Epidermal melanocyte (primary cell): ENCODE results near the gene MAP3K21.

Experiments
- DNase-seq: peaks from one replicate; pipeline ENCODE4 v3.0.0; 2011; ENCODE audit warnings: low spot score; ENCODE audit not compliant: insufficient read length

The MAP3K21 gene

DNA sequence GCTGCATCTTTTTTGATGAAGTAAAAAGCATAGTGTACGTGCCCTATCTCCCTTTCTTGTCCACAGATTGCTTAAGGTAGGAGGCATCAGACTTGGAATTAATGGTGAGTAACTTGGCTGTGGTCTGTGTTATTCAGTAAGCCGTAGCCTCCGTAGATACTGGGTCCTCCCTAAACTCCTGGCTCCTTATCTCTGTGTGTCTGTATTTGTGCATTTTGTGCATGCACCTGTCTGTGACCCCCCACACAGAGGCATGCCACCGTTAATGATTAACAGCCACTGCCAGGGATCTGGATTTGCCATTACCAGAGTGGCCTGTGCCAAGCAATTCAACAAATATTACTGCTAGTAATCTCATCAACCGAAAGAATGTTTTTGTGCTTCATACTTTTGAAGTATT is 31.9 kb downstream of the MAP3K21 start:
- no peak for DNase-seq

DNA sequence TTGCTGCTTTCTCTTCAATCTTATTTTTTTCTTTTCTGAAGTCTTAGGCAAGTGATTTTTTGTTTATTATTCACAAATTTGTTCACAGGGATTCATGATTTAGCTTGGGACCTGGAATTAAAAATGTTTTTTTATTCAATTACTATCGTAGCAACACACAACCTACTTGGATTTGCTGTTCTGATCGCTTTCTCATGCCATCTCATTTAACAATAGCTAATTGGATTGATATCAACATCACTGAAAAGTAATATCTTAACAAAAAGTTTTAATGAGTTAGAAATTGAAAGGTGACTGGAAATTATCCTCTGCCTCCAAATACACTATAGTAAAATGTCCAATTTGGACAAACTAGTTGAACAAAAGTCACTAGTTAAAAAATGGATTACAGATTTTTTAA is 32.4 kb downstream of the MAP3K21 start:
- DNase-seq, result no peak

DNA sequence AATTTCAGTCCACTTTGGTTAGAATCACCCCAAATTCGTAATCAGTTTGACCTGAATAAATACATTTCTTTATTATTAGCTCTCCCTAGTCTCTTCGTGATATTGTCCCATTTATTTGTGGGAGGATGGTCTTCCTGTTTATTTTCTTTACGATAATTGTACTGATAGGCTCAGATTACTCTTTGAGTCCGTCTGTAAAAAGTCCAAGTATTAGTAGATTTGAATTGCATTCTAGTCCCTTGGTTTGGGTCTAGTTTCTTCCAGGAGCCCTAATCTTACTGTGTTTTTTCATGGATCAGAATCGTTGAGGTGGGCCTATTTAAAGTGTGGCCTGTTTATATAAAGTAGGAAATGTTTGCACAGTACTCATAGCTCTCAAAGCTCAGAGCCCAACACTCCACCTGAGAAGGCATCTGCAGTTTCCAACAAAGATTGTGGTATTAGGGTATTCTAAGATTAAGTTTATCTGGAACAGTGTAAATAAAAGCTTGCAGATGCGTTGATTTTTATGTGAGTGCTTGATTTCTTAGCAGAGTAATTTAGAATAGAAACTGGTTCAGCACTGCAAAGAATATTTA is 33.1 kb downstream of the MAP3K21 start:
- DNase-seq, result no peak

DNA sequence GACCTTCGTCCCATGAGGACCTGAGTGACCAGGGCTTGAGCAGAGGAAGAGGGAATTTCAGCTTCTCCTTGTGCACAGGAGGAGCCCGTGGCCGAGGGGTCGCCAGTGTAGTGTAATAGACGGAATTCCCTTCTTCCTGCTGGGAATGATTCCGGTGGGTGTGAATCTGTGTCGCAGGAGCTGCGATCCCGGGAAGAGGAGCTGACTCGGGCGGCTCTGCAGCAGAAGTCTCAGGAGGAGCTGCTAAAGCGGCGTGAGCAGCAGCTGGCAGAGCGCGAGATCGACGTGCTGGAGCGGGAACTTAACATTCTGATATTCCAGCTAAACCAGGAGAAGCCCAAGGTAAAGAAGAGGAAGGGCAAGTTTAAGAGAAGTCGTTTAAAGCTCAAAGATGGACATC is 34.4 kb downstream of the MAP3K21 start:
- DNase-seq, result no peak

DNA sequence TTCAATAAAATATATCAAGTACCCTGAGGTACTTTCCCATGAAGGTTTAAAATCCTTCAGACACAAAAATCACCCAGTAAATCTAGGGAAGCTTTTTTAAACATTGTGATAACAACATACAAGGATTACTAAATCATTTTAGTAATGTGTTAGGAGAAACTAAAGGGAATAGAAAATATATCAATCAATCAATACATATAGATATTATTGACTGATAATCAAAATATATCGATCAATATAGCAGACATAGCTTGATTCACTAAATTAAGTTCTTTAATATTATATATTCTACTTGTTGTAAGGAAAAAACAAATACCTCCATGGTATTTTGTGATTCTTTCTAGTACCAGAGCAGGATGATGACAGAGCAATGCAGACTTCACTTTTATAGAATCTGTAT is 35.2 kb downstream of the MAP3K21 start:
- no peak for DNase-seq

DNA sequence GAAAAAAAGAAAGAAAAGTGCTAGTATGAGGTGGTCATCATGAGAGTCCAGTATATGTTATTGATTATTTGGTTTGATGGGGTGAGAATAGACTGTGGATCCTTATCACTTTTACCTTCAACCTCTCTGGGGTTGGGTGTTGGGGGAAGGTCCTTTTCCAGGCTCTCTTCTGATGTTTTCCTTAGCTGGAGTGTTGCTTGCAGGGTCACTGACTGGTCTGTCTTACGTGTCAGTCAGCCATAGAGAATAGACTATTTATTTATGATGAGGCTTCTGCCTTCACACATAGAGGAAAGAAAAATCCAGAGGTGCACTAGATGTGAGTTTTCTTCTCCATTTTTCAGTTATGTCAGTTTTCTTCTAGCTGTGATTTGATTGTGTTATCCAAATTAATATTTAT is 36.5 kb downstream of the MAP3K21 start:
- no peak for DNase-seq

DNA sequence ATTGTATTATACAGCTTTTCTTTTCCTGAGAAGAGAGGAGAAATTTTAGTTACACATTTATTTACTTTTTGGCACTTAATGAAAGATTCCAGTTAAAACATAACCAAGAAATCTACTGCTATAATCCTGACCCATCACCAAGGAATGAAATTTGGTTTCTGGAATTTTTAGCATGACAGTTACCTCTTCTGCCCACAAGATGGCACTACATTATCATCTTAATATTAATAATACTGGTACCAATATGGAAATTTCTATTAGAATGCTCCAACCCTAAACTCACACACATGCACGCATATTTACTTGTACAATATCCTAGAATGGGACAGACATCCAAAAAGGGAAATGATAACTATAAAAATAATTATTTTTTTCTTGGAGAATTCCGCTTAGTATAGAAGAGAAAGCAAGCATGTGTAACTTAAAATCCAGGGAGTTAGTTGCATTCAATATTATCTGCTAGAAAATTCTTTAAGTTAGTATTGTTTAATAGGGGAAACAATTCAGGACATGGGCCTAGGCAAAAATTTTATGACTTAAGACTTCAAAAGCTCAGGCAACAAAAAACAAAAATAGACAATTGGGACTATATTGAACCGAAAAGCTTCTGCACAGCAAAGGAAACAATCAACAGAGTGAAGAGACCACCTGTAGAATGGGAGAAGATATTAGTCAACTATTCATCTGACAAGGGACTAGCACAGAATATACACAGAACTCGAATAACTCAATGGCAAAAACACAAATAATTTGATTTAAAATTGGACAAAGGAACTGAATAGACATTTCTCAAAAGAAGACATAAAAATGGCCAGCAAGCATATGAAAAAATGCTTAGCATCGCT is 37.4 kb downstream of the MAP3K21 start:
- no peak for DNase-seq

DNA sequence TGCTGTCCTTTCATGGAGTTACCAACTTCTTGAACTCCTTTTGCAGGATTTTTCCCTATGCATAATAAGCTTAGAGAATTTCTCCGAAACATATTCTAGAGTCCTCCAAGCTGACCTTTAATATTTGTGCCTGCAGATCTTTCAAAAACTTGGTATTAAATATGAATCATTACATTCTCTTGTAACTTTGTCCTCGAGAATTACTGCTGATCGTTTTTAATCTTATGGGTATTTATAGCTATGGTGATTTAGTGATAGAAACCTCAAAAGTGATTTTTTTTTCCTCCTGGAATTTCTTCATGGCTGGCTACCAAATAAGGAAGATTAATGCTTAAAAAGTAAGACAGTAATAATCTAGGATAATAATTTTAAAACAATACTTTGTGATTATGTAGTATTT is 39.1 kb downstream of the MAP3K21 start:
- no peak for DNase-seq

DNA sequence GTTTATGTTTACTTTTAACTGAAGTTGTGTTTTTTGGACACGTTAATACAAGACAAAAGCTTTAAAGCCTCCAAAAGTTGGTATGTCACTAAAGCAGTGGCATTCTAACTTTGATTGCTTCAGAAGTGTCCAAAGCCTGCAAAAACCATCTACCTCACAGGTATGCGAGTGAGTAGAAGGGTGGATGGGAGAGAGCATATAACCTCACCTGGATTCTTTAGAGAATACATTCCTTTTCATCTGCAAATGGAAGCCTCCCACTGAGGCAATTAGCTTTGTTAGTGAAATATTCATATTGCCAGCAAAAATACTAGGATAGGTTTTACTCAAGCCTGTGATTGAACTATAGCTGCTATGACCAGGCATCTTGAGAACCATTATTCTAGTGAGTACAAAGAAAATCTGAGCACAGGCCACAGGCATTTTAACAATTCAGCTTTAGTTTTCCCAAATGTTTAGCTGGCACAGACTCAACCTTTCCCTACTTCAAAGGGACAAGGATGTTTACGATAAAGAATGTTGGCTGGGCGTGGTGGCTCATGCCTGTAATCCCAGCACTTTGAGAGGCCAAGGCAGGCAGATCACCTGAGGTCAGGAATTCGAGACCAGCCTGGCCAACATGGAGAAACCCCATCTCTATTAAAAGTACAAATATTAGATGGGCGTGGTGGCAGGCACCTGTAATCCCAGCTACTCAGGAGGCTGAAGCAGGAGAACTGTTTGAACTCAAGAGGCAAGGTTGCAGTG is 39.7 kb downstream of the MAP3K21 start:
- DNase-seq, result no peak

DNA sequence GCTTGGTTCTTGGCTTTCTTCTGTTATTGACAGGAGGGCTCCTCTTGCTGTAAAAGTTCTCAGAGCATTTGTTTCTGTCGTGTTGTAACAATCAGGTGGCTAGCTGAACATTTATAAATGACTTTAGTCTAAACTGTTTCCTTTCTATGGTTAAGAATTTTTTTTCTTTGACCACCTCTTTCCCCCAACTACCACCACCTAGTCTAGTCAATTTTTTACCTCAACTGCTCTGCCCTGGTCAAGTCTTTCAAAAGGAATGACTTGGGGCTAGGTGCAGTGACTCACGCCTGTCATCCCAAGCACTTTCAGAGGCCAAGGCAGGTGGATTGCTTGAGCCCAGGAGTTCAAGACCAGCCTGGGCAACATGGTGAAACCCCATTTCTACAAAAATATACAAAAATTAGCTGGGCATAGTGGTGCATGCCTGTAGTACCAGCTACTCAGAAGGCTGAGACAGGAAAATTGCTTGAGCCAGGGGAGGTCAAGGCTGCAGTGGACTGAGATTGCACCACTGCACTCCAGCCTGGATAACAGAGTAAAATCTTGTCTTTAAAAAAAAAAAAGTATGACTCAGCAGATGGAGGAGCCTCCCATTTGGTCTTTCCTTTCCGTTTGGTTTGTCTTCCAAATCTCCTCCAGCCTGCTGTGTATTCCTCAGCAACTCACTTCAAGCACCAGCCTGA is 40.7 kb downstream of the MAP3K21 start:
- DNase-seq, result no peak

DNA sequence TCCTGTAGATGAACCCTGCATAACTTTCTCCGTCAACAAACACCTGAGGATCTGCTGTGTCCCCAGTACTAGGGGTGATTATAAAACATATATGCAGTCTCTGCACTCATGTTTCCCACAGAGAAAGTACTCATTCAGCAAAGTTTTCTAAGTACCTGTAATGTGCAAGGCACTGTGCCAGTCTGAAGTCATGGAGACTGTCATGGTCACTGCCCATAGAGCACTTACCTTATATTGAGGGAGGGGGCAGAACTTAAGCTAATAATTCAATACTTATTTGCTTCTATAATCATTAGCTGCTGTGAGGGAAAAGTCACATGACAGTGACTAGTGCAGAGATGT is 41.2 kb downstream of the MAP3K21 start:
- DNase-seq, result no peak

DNA sequence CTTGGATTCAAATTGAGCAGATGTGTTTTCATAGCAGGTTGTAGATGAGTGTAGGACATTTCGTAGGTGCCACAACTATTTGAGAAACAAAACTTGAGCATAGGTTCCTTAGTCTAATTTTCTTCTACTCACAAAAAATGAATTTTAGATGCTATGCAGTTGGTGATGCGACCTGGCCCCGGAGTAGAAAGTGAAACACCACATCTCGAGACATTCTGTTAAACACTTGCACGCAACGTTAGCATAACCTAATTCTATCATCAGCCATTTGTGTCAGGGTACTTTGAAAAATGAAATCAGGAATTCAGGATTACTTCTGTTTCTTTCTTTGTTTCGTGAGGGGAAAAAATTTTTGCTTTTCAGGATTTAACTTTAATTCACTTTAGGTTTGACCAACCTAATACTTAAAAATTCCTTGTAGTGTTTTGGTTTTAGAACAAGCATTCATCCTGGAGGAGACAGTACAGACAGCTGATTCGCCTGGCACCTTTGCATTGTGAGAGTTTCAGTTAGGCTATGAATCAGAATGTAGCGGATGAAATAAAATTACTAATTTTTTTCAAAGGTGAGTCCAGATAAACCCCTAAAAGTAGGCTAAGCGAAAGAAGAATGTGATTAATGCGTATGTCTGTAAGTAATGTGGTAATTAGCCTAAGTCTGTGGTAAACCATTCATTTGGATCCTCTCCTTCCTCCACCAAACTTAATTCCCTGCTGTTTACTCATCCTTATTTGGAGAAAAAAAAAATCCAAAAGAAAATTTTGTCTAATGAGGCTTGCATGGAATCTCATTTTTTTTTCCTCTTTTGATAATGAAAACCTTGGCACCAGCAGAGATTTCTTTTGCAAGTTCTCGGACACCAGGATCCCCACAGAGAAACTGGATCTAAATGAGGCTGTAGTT is 44.9 kb downstream of the MAP3K21 start:
- DNase-seq, result no peak

DNA sequence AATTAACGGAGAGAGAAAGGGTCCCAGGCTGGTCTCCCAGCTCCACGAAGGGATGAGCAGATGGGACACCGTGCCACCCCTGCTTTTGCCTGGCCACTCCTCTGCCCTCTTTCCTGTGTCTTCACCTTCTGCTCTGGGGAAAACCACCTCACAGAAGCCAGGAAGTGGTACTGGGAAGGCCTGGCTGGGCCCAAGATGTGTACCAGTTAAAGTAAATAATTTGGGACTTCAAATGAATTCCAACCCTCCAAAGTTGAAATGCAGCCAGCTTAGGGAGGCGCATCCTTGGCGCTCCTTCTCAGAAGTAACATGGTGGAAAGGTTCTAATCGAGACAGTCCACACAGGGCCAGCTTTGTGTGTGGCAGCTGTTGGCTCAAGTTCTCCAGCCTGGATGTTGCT is 45.7 kb downstream of the MAP3K21 start:
- no peak for DNase-seq

DNA sequence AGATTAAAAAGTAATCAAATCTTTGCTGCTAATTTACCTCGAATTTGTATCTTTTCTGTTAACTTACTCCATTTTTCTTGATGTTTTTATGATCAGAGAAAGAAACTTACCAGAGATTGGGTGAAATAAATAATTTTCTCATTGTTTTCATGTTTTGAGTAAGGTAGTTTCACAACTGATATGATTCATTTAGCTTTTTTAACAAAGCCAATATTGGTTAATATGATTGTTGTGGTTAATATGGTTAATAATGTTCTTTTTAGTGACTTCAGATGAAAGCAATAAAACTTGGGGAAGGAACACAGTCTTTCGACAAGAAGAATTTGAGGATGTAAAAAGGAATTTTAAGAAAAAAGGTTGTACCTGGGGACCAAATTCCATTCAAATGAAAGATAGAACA is 48.1 kb downstream of the MAP3K21 start:
- no peak for DNase-seq

DNA sequence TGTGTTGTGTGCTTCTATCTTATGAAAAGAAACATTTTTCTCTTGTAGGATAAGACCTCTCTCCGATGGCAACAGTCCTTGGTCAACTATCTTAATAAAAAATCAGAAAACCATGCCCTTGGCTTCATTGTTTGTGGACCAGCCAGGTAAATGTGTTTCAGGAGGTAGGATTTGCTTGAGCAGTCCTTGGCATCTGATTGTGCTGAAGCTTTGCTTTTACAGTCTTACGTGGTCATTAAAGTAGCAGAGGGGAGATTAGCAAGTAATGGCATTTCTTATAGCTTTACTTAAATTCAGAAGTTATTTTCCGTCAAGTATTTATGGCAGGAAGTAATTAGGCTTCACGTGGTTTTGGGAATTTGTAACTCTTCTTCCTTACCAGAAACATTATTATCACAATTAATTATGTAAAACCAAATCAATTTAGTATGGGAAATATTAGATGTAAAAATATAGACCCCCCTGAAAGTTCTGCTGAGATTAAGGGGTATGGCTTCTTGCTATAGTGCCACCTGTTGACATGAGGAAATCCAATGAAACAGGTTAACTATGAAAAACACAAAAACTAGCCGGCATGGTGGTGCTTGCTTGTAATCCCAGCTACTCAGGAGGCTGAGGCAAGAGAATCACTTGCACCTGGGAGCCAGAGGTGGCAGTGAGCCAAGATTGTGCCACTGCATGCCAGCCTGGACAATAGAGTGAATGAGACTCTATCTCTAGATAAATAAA is 49.0 kb downstream of the MAP3K21 start:
- DNase-seq, result no peak

DNA sequence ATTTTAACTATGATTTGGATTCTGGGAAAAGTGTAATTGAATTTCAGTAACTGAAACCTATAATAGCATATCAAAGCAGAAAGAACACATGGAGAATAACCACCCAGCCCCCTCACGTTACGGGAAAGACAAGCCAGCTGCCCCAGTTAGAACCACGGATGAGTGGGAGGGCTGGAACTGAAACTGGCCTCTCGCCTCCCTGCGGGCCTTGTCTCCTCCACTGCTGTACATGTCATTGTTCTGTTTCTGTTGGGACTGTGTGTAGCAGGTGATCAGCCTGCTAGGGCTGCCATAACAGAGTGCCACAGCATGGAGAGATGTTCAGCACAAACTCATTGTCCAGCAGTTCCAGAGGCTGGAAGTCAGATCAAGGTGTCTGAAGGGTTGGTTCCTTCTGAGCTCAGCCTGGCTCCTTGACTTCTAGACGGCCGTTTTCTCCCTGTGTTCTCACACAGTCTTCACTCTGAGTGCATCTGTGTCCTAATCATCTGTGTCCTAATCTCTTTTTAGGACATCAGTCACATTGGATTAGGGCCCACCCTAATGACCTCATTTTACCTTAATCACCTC is 52.4 kb downstream of the MAP3K21 start:
- no peak for DNase-seq

DNA sequence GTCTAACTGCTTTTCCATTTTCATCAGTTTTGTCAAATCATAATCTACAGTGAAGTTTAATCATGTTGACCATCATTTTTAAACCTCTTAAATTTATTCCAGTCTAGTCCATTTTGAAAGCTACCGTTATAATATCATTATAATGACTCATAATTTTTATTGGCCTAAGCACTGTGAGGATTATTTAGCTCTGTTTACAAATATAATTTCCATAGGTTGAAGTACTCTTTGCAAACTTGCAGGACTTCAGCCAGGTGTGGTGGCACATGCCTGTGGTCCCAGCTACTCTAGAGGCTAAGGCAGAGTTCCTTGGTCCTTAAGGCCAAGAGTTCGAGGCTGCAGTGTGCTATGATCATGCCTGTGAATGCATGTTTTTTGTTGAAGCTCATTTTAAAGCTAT is 54.3 kb downstream of the MAP3K21 start:
- DNase-seq, result no peak

DNA sequence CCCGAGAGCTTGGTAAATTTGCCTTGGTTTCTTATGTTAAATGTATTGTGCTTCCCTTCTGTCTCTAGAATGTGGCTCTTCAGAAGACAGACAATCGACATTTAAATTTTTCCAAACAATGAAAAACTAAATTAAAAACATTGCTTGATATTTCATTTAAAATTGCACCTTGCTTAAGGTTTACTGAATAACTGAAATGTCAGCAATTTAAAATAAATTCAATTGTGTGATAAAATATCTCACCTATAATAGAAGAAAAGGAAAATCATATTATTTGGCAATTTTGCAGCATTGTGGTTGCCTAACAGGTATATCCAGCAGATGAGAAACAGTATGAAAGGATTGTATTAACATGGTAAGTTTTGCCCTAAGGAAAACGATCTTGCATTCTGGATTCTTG is 56.5 kb downstream of the MAP3K21 start:
- no peak for DNase-seq

DNA sequence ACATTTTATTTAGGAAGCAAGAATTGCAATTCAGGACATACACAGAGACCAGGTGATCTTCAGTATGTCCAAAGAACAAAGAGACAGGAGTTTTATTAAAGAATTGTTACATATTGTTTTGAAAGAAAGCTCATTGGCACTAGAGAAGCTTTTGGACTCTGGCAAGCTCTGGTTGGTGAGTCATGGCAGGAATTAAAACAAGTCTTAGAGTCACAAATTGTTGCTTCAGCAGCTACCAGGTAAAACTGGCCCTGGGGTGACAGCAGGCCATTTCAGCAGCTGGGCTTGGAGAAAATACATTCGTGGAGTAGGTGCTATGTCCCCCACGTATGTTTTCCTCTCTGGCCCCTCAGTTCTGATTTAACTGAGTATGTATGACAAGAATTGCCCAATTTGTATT is 58.8 kb downstream of the MAP3K21 start:
- DNase-seq, result no peak

DNA sequence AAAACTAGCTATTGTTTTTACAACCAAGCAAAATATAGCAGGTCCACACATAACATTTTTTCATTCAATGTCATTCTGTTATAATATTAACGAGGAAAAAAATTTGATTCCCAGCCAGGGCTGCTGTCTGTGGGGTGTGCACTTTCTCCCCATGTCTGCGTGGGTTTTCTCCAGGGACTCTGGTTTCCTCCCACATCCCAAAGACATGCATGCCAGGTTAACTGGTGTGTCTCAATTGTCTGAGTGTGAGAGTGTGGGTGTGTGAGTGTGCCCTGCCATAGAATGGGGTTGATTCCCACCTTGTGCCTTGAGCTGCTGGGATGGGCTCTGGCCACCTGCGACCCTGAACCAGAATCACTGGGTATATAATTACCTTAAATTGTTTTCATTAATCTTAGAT is 60.1 kb downstream of the MAP3K21 start:
- DNase-seq, result no peak
